Measurements from ENCODE around the gene MTX3.
A peak's percentile ranks its signal among the peaks of the same experiment; 100 is the strongest.

MTX3 gene

DNA sequence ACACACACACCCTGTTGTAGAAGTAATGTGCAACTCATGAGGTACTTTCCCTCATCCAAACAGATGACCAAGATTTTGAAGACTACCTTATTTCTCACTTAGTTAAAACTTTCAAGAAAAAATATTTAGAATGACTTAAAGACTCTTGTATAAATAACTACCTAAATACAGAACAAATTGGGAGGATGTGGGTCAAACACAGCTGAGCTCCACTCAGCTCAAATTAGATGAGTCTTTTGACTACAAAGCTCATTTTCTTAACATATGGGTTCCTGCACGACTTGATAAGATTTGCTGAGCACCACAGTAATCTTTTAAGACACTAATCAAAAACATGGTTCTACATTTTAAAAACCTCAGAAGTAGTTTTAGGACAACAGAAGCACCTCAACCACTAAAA lies 8.9 kb downstream of the MTX3 start:
- no peak for DNase-seq

DNA sequence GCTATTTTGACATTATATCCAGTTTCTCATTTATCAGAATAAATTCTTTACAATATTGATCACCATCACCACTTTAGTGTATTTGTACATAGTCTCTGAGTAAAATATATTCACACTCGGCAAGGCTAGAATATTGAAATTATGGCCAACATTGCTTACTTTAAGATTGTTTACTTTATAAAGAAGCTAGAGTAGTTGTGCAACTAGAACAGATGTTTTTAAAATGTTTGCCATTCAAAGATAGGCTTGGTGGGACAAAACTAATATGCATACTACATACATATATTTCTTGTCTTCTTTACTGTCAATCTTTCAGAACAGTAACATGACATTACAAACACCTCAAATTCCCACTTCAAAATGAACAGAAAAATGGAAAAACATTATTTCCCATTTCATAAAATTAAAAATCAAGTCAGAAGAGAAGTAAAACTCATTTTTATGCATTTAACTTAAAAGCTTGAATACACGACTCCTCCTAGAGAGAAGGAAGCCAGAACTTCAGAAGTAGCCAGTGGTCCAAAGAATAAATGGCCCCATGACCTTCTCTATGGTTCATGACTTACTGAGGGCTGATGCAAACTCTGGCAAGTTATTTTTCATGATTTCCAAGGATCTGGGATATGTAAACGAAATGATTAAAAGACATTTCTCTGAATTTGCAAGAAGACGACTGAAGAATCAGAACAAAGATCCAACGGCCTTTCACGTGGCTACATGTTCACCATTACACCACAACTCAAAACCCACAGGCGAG lies 14.1 kb downstream of the MTX3 start:
- DNase-seq = no peak

DNA sequence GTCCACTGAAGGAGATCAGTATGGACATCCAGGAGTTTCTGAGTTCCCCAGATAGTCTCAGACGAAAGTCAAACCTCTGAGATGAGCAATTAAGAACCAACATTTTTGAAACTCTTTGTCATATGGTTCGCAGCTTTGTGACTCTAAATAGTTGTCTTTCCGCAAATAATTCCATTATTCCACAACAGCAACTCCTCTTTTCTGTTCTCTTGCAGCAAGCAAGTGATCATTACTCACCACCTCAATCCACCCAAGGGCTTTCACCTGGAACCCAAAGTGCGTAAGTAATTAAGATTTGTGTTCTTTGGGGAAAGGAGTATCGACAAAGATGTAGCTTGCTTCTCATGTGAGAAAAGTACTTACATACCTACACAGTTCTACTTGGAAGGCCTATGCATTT lies 15.6 kb downstream of the MTX3 start:
- DNase-seq = no peak

DNA sequence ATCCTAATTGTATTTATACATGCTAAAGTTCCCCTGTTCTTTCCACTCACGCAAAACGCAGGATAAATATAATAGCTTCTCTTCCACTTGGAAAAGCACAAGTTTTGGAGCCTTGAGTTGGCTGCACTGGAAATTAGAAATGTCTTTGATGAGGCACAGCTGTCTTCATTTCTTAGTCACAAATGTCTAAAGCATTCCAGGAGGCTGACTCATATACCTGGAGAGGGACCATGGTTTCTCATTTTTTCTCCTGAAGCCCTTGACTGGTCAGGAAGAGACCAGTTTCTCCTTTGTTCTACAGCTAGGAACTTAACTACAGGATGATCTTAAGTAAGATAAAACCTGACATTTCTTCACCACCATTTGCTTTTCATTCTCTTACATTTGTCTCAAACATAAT lies 16.2 kb downstream of the MTX3 start:
- no peak for DNase-seq

DNA sequence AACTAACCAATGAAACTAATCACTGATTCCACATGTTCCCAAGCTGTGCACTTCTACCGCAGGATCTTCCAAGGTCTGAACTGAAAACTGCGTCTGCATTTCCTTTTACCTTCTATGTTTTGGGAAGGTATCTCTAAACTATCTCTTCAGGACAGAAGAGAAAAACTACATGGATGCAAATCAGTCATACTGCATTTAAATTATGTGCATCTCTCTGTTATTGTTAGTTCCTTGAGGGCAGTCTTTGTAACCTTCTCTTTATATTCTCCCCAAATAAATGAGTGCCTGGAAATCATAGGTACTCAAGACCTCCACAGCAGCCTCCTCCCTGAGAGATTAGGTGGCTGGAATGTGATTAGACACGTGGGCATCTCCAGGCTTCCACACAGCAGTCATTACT lies 17.1 kb downstream of the MTX3 start:
- DNase-seq = no peak

DNA sequence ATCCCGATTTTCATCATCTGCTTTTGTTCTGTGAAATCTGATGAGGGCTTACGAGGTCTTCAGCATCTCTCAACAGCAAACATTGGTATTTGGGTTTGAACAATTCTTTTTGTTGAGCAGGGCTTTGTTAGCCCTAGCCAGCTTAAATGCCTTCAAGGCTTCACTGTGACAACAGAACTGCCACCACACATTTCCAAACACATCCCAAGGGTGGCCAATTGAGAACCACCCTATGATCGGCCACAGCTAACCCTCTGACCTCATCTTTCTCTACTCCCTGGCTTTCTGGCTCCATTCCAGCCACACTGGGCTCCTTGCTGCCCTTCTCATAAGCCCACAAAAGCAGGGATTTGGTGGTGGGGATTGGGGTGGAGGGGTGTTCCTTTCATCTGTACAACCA lies 17.6 kb downstream of the MTX3 start:
- DNase-seq = no peak

DNA sequence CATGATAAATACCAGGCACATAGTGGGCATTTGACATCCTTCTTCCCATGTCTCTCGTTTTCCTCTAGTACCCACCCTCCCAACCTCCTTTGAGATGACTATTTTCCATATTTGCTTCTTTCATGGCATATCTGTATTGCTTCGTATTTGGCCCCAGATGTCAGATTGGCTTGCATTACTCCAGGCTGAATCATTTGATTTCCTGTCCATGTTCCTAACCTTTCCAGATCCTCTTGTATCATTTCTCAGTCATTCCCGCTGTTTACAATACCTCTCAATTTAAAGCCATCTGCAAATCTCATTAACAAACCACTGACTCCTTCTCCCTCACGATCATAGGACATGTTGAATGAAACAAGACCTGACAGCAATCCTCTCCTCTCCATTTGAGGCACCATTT lies 19.9 kb downstream of the MTX3 start:
- DNase-seq = no peak

DNA sequence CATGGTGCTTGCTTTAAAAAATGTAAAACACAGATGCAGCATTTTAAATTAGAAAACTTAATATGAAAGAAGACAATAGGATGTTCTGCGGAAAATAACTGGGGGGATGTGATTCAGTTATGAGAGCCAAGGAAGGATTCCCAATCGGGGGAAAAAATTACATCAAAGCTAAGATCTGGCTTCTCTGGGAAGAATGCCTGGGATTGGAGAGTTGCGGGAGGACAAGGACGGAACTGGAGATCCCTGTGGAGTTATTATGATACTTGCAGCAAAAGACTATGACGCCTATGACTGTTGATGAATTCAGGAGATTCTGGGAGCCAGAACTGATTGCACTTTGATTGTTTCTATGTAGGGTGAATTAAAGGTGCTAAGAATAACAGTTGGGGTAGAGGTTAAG lies 24.6 kb downstream of the MTX3 start:
- no peak for DNase-seq

DNA sequence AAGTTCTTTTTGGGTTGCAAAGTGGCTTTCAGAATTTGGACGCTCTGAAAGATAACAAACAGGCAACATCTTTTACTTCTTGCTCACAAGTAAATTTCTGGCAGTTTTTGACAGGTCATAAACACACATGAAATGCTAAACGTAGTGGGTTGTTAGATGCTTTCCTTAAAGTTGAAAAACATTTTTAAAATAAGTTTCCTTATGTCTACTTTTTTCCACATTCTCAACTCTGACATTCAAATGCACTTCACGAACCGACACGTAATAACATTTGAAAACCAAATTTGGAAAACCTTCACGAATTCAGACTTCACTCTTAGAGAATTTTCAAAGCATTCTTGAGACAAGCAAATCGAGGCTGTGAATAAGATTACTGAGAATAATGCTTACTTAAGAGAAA lies 26.9 kb downstream of the MTX3 start:
- no peak for DNase-seq

DNA sequence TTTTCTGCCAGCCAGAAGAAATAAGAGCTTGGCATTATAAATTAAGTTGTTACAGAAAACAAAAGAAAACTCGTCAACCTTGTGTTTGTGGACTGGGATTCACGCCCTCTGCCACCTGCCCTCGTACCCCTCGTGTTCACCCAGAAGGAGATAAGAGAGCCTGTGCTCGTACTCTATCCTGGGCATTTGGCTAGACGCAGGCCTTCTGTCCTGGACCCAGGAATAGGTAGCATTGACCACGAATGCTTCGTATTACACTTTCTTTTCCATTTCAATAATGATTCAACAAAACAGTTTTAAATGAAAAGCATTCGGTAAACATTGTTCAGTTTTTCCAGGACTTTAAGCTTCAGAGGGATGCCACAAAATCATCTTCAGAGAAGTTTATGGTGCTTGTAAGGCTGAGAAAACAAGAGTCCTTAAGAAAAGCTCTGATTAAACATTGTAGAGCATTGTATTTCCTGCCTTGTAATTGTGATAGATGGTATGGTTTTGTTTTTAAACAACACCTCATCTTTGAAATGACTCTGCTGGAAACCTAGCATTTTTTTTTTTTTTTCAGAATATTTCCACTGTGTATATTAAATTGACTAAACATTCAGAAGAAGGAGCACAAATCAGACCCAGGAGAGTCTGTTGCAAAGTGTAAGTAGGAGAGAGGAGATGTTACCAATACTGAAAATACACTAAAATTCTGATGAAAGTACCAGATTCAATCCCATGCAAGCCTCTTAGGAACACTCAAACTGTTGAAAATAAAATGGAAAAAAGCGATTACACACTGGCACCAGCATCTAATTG lies 27.6 kb downstream of the MTX3 start:
- no peak for DNase-seq

DNA sequence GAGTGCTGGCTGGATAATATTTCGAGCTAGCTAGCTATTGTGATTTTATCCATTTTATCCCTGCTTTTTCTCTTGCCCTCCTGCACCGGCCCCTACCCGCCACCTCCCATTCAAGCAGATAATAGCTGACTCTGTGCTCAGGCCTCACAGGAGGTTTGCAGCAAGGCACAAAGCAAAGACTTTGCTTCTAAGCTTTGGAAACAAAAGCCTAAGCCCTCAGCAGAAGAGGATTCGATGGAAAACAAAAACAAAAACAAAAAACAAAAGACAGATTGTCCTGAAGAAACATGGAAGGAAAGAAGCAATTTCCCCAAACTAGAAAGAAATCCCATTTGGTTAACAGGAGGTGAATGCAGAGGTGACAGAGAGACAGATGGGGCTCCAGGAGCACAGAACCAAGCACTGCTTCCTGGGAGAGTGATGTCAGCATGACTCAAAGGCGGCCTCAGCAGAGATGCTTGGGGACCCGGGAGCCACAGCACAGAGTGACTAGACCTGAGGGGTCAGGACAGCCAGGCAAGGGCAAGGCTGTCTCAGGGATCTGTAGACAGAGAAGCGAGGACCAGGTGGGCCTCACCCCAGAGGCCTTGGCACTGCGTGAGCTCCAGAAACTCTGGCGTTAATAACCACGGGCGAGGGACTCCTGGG lies 28.4 kb downstream of the MTX3 start:
- DNase-seq = no peak

DNA sequence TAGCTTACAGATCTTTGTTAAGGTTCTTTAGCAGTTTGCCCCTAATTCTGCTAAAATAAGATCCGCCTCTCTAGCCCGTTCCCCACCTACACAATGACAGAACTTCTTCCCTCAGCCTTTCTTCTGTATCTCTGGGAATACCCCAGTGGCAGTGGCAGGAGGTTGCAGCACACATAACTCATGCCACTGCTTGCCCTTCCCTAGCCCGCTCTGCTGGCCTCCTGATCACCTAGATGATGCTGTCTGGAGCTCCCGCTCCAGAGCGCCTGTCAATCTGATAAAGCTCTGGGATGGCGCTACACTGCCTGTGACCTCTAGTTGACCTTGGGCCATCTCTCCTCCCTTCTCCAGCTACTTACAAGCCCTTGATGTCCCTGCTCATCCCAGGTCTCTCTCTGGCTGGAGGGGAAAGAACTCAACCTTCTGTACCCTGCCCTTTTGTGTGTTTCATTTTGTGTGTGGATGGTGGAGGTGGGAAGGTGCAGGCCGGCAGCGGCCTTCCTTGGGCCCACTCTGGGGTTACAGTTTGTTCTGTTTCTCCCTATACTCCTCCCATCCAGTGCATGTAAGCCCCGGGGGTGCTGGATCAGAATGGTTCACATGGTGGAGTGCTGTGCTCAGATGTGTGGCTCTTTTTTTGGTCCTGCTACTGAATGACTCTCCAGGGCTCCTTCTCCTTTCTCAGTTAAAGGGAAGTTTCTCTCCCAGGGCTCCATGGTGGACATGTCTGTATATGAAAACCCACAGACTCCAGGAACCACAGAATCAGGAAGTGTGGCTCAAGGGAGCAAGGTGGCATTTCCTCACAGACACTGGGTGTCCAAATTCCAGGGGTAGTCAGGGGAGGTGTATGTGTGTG lies 29.1 kb downstream of the MTX3 start:
- DNase-seq = no peak

DNA sequence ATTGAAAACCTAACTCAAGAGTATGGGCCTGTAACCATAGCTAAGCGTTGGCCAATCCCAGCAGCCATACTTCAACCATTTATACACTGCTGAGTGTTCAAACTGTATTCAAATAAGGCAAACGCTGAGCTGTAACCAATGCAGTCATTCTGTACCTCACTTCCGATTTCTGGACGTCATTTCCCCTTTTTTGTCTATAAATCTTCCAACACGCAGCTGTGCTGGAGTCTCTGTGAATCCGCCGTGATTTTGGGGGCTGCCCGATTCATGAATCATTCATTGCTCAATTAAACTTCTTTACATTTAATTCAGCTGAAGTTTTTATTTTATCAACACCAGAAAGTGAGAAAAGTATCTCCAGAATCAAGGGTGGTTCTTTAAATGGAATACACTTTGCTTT lies 31.7 kb downstream of the MTX3 start:
- DNase-seq = no peak

DNA sequence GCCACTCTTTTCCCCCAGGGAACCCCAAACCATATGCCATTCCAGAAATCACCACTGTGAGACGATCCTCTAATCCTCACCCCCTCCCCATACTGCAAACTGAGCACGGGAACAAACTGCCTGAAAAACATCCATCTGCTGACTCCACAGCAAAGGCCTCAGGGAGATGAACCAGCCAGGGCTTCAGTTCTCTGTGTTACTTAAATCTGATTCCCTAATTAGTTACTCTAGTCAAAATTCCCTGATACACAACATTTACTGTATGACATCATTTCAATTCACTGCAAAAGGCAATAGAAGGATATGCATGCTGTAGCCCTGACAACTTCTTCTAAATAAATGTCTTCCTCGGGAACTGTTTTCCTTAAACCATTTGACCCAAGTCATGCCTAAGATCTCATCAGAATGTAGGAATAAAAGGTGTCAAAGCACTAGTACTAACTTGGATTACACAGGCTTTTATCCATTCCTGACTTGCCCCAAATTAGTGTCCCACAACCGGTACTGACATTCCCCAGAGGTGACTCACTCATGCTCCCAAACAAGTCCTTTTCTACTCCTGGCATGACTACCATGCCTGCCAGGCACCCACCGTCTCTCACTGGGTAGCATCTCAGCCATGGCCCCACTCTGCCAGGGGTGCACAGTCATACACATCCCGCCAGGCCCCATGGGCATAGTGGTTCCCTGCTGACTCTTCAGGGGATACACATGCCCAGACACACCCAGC lies 35.0 kb downstream of the MTX3 start:
- DNase-seq = no peak

DNA sequence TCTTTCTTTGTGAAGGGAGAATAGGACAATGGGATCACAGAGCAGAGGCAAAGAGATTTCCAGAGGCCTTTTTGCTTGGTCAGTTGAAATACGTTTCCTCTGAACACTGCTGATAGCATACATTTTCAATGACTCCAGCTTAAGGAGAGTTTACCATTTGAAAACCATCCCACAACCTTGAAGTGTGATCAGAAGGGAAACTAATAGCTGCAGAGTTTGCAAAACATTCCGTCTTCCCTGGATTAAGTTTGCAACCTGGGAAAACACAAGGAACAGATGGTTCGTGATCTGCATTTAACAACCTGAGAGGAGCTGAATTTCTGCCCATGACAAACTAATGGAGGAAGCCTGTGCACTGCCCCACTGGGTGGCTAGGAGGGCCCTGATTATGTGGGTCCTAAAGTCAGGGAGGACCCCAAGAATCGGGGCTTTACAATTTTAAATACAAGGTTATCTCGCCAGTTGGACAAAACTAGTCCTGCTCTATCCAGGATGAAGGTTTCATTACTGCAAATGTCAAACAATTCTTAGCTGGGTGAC lies 35.6 kb downstream of the MTX3 start:
- no peak for DNase-seq

DNA sequence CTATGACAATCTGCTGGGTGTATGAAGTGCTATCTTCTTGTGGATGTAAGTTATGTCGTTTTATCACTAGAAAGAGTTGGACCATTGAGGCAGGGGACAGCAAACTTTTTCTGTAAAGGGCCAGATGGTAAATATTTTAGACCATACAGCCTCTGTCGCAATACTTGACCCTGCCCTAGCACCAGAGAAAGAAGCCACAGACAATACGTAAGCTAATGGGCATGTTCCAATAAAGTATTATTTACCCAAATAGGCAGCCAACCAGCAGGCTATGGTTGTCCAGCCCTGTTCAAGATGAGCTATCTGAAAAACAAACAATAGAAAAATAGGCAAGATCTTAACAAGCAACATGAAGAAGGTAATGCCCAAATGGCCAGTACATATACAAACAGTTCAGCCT lies 36.4 kb downstream of the MTX3 start:
- no peak for DNase-seq

DNA sequence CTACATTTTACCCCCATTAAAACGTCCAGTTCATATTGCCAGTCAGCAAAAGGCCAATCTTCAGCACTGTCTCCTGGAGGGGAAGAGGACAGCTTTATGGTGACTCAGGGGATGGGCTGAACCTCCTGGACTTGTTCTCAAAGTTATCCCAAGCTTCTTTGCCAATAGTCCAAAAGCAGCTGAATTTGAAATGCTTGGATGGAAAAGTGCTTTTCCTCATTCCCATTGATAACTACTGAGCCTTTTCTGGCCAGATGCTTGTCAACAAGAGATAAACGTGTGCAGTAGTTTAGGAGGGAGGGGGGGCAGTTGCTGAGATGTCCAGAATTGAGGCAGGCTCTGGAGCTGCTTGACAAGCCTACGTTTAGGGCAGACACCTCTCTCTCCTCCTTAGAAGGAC lies 43.5 kb downstream of the MTX3 start:
- DNase-seq = no peak

DNA sequence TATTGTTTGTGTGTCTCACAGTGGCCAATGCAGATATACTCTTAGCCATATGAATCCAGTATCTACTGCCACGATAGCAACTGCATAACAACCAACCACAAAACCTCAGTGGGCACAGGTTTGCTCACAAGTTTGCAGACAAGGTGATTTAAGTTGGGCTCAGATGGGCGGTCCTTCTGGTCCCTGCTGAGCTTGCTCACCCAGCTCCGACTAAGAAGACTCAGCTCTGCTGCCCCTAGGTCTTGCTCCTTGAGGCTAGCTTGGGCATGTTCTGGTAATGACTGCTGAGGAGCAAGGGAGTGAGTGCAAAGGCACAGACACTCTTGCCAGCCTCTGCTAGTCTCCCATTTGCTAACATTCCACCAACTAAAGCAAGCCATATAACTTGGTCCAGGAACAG lies 52.6 kb downstream of the MTX3 start:
- peak; percentile 1 for DNase-seq

DNA sequence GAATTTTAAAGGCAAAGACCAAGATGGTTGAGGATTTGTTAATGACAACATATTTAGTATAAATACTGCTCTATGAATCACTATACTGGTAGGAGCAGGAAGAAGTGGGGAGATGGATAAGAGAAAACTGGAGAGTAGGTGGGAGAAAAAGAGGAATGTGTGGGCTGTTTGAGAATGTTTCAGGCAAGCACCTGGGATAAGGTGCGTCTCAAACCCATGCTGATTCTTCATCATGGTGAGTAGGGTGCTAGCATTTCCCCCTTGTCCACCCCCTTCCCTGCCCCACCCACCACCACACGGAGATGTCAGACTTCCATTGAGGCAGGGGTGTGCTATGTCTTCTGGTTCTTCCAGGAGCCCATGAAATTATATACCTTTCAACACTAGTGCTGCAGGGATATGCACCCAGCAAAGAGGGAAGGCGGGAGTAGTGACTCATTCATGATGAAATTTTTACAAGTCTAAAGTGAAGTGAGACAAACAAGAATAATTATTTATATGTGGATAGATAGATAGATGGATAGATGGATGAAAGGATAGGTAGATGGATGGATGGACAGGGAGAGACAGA lies 54.3 kb downstream of the MTX3 start:
- DNase-seq = no peak

DNA sequence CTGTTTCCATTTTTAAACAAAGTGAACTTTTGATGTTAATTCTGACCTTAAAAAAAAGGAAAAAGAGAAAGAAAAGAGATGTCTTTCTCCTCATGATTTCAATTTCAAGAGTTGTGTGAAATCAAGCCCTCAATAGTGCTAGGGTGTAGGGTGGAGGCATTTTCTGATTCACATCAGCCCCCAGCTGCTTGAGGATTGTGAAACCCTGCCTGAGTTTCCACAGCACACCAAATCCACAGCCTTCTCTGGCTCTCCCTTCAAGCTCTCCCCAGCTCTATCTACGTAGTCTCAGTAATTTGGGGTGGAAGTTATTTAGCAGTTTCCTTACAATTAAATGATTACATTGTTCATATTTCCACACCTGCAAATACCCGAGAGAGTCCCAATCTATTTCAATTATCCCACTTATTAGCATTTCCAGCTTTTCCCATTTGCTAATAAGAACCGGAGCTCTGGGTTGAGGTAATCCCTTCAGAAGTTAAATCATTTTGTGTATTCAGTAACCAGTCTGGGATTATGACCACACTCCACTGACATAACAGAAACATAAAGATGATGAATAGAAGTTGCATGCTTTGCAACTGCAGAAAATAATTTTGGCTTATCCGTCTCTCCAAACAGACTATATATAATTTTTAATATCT lies 54.9 kb downstream of the MTX3 start:
- DNase-seq = no peak

DNA sequence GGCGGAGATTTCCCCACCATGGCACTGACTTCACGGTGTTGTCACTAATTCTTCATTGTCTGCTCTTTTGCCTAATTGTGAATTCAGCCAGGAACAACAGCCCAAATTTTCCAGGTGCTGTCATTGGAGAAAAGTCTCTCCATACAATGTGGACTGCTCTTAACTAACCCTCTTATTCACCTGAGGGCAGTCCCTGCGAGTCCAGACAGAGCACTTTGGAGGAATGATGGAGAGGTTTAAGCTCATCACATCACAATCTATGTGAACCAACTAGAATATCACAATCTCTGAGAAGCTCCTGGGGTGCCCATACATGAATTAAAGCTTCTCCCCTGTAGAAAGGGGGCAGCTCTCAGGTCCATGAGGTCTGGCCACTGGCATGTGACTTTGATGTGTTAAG lies 56.4 kb downstream of the MTX3 start:
- DNase-seq = no peak
